Hematopoietic multipotent progenitor cell treated with erythropoietin and hydrocortisone succinate and interleukin-3 and kit ligand, for 17 days (in vitro differentiated cells): ENCODE results near the gene C7orf57.
"Not testable (repeated sequence)": the region's sequence is repeated elsewhere in the genome, so short reads cannot be mapped to it uniquely, and the experiment has no call there.

Experiments used
- DNase-seq: peaks from one replicate; pipeline ENCODE4 v3.0.0-alpha.2; 2015; ENCODE audit warnings: low spot score

The C7orf57 gene

GRCh38 chr7:48035301-48035966, at the start of gene C7orf57:
Gene C7orf57, plus strand, starts transcription at chr7:48035543. Its CDS starts 766 bp downstream, at chr7:48036309.
- no peak for DNase-seq

- no peak for DNase-seq
Measured at GRCh38 chr7:47988496-47989386, 46.6 kb upstream of the C7orf57 start.

GRCh38 chr7:47989607-47990400, 45.5 kb upstream of the C7orf57 start:
- DNase-seq: not testable (repeated sequence)

- no peak for DNase-seq
Measured at GRCh38 chr7:47990592-47990991, 44.8 kb upstream of the C7orf57 start.

- no peak for DNase-seq
Measured at GRCh38 chr7:47991270-47991669, 44.1 kb upstream of the C7orf57 start.

- DNase-seq: peak; percentile 29
Measured at GRCh38 chr7:47991741-47992311, 43.5 kb upstream of the C7orf57 start.

- DNase-seq: no peak
Measured at GRCh38 chr7:47992446-47992845, 42.9 kb upstream of the C7orf57 start.

- DNase-seq: no peak
Measured at GRCh38 chr7:47999413-47999812, 35.9 kb upstream of the C7orf57 start.

- DNase-seq: not testable (repeated sequence)
Measured at GRCh38 chr7:48000164-48000563, 35.2 kb upstream of the C7orf57 start.

- no peak for DNase-seq
Measured at GRCh38 chr7:48004032-48004431, 31.3 kb upstream of the C7orf57 start.

GRCh38 chr7:48004638-48005037, 30.7 kb upstream of the C7orf57 start:
- DNase-seq: no peak

GRCh38 chr7:48006866-48007265, 28.5 kb upstream of the C7orf57 start:
- DNase-seq: no peak

- no peak for DNase-seq
Measured at GRCh38 chr7:48009257-48009656, 26.1 kb upstream of the C7orf57 start.

- no peak for DNase-seq
Measured at GRCh38 chr7:48009954-48010353, 25.4 kb upstream of the C7orf57 start.

- no peak for DNase-seq
Measured at GRCh38 chr7:48011323-48011722, 24.0 kb upstream of the C7orf57 start.

- DNase-seq: no peak
Measured at GRCh38 chr7:48011951-48012350, 23.4 kb upstream of the C7orf57 start.

- no peak for DNase-seq
Measured at GRCh38 chr7:48016641-48017040, 18.7 kb upstream of the C7orf57 start.

- no peak for DNase-seq
Measured at GRCh38 chr7:48017674-48018073, 17.7 kb upstream of the C7orf57 start.

- DNase-seq: no peak
Measured at GRCh38 chr7:48025624-48026023, 9.7 kb upstream of the C7orf57 start.

GRCh38 chr7:48028938-48029337, 6.4 kb upstream of the C7orf57 start, which contains the start of gene SUN3:
Gene SUN3, minus strand, starts transcription at chr7:48029107. Its CDS starts 169 bp downstream, at chr7:48028938.
- no peak for DNase-seq

GRCh38 chr7:48031111-48031510, 4.2 kb upstream of the C7orf57 start:
- DNase-seq: no peak

- DNase-seq: no peak
Measured at GRCh38 chr7:48033922-48034321, 1.4 kb upstream of the C7orf57 start.
